HG02798 (cell line): Measurements from ENCODE around the gene GRIK4.
"Not testable (repeated sequence)": the region's sequence is repeated elsewhere in the genome, so short reads cannot be mapped to it uniquely, and the experiment has no call there.

Source experiments
- ATAC-seq: cut with Tn5 transposase; IDR thresholded peaks from one replicate; pipeline ENCODE4 v1.9.1; 2021; ENCODE audit warnings: mild to moderate bottlenecking; ENCODE audit not compliant: unreplicated experiment, poor library complexity

Gene GRIK4

GRCh38 chr11:120597250-120598215, 86.0 kb downstream of the GRIK4 start:
- ATAC-seq, result peak; percentile 56

- no peak for ATAC-seq
Measured at GRCh38 chr11:120598517-120599257, 87.1 kb downstream of the GRIK4 start.

DNA sequence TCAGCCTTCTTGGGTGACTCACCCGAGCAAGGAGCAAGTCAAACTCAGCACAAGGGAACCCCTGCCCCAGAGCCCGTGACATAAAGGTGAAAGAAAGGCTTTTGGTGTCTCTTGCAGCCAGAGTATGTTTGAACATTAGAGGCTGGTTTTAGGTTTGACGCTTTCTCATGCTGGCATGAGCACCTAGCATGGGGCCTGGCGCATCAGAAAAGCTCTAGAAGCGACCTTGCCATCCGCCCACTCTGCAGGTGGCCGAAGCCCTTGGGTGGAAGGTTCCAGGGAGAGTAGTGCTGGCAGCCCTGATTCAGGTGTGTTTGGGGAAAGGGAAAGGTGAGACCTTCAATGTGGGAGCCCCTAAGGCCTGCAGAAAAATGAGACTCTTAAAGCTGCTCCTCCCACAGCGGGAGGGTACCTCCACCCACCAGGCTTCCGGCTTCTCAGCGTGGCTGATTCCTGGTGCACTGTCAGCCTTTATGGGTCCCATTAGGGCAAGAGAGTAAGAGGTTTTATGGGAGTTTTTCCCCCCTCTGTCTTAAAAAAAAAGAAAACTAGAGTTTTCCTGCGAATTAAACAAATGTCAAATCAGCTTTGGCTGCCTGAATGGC, 88.4 kb downstream of the GRIK4 start:
- no peak for ATAC-seq

DNA sequence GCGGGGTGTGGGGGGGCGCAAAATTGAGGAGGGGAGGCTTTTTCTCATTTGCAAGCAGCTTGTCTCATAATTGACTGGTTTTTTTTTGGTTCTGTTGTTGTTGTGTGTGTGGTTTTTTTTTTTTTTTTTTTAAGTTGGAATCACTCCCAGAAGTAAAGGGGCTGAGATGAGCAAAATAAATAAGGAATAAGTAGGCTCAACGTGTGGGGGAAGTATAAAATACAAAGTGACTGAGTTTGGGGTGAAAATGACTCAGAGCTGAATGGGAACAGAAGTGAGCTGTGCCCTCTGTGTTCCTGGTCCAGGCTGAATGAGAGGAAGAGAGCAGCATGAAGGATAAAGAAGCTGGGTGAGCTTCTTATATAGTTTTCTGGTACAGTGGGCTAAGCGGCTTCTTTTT, 90.0 kb downstream of the GRIK4 start:
- ATAC-seq, result no peak

GRCh38 chr11:120603071-120603470, 91.5 kb downstream of the GRIK4 start:
- ATAC-seq, result no peak

- no peak for ATAC-seq
Measured at GRCh38 chr11:120605469-120605868, 93.9 kb downstream of the GRIK4 start.

- no peak for ATAC-seq
Measured at GRCh38 chr11:120606211-120607010, 94.9 kb downstream of the GRIK4 start.

GRCh38 chr11:120608061-120608460, 96.5 kb downstream of the GRIK4 start:
- no peak for ATAC-seq

GRCh38 chr11:120608760-120609211, 97.2 kb downstream of the GRIK4 start:
- ATAC-seq, result no peak

DNA sequence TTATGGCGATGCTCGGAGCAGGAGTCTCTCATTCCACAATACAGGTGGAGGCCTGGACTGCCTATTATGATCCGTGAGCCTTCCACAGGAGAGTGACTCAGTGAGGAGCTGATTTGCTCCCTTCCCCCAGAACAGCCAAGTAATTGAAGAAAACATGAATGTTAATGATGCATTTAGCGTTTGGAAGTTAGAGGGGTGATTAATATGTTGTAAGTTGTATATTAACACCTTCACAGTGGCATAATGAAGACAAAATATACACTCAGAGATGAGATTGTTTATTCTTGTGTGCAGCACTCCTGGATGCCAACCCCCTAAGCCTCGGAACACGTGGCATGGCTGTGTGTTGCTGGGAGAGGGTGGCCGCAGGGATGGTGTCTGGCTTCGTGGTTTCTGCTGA, 98.6 kb downstream of the GRIK4 start:
- ATAC-seq, result no peak

DNA sequence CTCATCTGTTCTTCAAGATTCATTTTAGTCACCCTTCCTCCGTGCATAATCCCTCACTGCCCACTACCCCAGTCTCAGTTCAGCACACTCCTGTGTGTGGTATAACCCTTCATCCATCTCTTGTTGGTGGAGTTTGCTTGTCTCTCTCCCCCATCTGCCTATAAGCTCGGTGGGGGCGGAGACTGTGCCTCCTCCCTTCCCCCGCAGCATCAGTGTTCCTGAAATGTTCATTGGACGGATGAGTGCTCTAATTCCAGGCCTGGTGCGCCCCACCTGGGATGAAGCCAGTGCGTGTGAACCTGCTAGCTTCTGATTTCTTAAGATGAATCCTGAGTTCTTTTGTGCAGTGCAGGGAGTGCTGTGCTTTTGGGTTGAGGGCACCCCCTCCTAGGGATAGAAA, 100.0 kb downstream of the GRIK4 start:
- no peak for ATAC-seq

GRCh38 chr11:120612513-120613263, 101.1 kb downstream of the GRIK4 start:
- ATAC-seq, result peak; percentile 90

DNA sequence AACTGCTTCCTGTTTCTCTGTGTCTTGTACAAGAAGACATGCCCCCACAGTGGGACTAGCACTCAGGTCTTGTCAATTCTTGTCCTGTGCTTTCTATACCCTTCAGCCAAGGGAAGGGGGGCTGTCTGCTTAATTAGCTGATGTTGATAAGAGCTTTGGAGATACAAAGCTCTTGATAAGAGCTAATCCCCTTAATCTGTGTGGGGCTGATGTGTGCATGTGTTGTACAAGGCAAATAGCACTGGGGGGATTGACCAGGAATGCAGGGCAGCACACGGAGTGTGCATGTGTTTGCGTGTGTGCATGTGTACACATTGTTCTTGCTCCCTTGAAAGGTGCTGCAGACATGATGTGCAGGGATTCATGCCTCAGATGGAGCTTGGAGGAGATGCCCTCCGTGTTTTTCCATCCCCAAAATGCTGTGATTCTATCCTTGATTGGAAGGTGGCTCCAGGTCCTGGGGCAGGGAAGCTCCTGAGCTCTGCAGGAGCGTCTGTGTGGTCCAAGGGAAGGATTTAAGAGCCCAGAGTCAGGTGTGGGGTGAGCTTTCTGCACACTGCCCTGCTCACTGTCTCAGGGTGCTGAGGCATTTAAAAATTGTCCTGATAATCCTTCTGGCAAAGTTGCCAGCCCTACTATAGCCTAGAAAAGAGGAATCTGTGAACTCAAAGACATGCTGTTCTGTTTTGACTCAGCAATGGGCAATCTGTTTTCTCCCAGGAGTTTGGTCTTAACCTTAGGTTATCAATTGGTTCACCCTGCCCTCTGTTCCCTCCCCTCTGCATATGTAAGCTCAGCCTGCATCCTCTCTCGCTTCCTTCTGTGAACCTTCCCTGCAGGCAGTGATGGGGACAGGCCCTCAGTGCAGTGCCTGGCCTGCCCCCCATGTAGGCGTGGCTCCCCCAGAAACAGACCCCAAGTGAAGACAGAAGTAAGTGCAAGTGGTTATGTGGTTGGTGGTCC, 102.0 kb downstream of the GRIK4 start:
- peak; percentile 63 for ATAC-seq

DNA sequence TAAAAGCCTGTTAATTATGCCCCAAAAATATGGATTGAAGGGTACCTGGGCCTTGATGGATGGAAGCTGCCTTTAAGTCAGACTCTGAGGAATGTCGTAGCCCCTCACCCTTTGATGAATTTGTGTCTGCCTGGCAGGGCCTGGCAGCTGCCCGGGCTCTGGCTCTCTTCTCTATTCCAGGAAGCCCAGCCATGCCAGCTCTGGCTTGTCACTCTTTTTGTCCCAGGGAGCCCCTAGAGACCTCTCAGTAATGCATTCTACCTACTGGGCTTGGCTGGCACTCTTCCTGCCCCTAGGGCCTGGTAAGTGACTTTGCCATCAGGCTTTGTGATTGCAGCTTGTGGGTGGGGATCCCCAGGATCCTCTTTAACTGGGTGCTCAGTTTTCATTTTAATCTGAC, 103.8 kb downstream of the GRIK4 start:
- ATAC-seq, result no peak

DNA sequence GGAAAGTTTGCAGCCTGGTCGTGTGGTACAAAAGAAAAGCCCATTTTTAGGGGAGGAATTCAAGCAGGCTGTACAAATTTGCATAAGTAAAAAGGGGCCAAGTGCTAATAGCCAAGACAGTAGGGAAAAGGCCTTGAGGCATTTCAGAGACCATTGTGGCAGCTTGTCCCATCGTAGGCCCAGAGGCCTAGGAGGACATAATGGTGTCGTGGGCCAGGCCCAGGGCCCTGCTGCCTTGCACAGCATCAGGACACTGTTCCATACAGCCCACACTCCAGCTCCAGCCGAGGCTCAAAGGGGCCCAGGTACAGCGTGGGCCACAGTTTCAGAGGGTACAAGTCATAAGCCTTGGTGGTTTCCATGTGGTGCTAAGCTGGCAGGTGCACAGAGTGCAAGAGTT, 106.9 kb downstream of the GRIK4 start:
- ATAC-seq, result no peak

GRCh38 chr11:120622189-120622875, 110.8 kb downstream of the GRIK4 start:
- no peak for ATAC-seq

DNA sequence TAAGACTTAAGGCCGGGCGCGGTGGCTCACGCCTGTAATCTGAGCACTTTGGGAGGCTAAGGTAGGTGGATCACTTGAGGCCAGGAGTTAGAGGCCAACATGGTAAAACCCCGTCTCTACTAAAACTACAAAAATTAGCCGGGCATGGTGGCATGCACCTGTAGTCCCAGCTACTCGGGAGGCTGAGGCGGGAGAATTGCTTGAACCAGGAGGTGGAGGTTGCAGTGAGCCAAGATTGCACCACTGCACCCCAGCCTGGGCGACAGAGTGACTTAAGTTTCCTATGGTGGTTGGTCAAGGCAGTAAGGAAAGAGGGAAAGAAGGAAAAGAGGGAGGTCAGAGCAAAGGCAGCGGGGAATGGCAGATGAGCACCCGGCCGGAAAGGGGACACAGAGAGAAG, 113.4 kb downstream of the GRIK4 start:
- not testable (repeated sequence) for ATAC-seq

DNA sequence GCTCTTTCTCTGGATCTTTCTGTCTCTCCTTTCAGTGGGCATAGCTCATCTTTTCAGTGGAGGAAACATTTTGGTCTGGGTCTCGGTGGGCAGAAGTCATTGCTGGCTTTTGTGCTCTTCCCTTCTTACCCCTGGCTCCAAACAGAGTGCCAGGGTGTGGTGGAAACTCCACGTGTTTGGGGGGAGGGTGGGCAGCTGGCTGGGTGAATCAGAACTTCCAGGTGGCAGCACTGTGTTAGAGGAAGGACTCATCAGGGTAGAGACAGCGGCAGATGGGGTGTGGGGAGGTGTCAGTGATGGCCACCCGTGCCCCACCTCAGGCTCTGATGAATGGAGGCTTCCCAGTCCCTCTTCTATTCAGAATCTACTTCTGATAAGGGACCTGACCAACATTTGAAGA, 114.0 kb downstream of the GRIK4 start:
- no peak for ATAC-seq
